Occipital lobe (tissue), 2 donors: ENCODE data around the gene ITGA2B. TPM values are rescaled to one million over a fixed set of nuclear protein-coding genes. Genes with fewer than 3 reads are reported as not detected.
"Not testable (repeated sequence)": the region's sequence is repeated elsewhere in the genome, so short reads cannot be mapped to it uniquely, and the experiment has no call there.

Experiments
- DNase-seq: peaks from one replicate; lab custom pipeline; 2025; lab: John Stamatoyannopoulos, UW
- total RNA-seq: library from RNA; depleted of rRNA; stranded (reverse); fragments of >200 nt; gene quantifications from one replicate; pipeline ENCODE4 v1.2.3, GENCODE V29; 2014

The ITGA2B gene
- total RNA-seq, 1 donor from 2014 or later: 0.78 TPM

- DNase-seq: not testable (repeated sequence)
Observed at GRCh38 chr17:44394112-44394511, 4.7 kb upstream of the ITGA2B start.

- no peak for DNase-seq
Observed at GRCh38 chr17:44390250-44390870, 911 bp upstream of the ITGA2B start.

- DNase-seq: no peak
Observed at GRCh38 chr17:44389723-44390202, 314 bp upstream of the ITGA2B start.

GRCh38 chr17:44387804-44388203 is 1.6 kb downstream of the ITGA2B start:
- no peak for DNase-seq

GRCh38 chr17:44386182-44386525 is 3.3 kb downstream of the ITGA2B start:
- DNase-seq: no peak

- DNase-seq: peak; percentile 62
Observed at GRCh38 chr17:44385287-44386181, 3.9 kb downstream of the ITGA2B start.

GRCh38 chr17:44384823-44385286 is 4.6 kb downstream of the ITGA2B start:
- no peak for DNase-seq

- no peak for DNase-seq
Observed at GRCh38 chr17:44384281-44384822, 5.1 kb downstream of the ITGA2B start.

GRCh38 chr17:44383861-44384260 is 5.6 kb downstream of the ITGA2B start:
- no peak for DNase-seq

GRCh38 chr17:44383363-44383762 is 6.1 kb downstream of the ITGA2B start:
- no peak for DNase-seq

- DNase-seq: no peak
Observed at GRCh38 chr17:44382917-44383316, 6.5 kb downstream of the ITGA2B start.

GRCh38 chr17:44381810-44382305 is 7.6 kb downstream of the ITGA2B start:
- DNase-seq: no peak

- no peak for DNase-seq
Observed at GRCh38 chr17:44380767-44381166, 8.7 kb downstream of the ITGA2B start.

GRCh38 chr17:44379887-44380286 is 9.6 kb downstream of the ITGA2B start:
- no peak for DNase-seq

GRCh38 chr17:44378171-44378705 is 11.2 kb downstream of the ITGA2B start:
- DNase-seq: no peak

- no peak for DNase-seq
Observed at GRCh38 chr17:44376779-44377178, 12.7 kb downstream of the ITGA2B start.

GRCh38 chr17:44376124-44376523 is 13.3 kb downstream of the ITGA2B start:
- DNase-seq: no peak

- no peak for DNase-seq
Observed at GRCh38 chr17:44375196-44376017, 14.0 kb downstream of the ITGA2B start.

GRCh38 chr17:44374306-44375195 is 14.9 kb downstream of the ITGA2B start:
- no peak for DNase-seq

- no peak for DNase-seq
Observed at GRCh38 chr17:44372036-44372435, 17.4 kb downstream of the ITGA2B start.
